Measurements from ENCODE around the gene COG5. TPM values are rescaled to one million over a fixed set of nuclear protein-coding genes. Genes with fewer than 3 reads are reported as not detected.

The COG5 gene
- total and polyA plus RNA-seq, 9 of the 15 experiments (the other 6 are each of a cell fraction or from before 2014, with no cell fraction given), result 15.3 to 75.1 (median 56.4) TPM

DNA sequence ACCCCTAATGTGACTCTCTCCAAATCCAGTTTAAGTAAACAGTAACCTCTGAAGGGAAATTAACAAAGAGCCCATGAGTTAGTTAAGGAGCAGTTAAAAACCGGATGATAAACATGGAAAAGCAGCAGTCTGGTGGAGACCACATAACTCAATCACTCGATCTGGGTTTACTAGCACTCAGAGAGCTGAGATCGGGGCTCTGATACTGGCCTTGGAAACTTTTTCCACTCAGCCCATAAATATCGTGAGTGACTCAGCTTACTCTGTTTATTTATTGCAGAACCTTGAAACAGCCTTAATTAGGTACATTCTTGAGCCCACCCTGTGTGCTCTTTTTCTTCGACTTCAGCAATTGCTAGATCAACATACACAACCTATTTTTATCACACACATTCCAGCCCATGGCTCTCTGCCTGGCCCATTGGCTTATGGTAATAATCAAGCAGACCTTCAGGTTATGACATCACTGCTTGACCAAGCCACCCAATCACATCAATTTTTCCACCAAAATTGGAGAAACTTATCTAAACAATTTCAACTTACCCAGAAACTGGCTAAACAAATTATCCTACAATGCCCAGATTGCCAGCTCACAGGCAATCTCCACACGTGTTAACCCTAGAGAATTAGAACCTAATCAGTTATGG, 176.0 kb downstream of the COG5 start (continued):
- TF ChIP-seq, protein P1, sequence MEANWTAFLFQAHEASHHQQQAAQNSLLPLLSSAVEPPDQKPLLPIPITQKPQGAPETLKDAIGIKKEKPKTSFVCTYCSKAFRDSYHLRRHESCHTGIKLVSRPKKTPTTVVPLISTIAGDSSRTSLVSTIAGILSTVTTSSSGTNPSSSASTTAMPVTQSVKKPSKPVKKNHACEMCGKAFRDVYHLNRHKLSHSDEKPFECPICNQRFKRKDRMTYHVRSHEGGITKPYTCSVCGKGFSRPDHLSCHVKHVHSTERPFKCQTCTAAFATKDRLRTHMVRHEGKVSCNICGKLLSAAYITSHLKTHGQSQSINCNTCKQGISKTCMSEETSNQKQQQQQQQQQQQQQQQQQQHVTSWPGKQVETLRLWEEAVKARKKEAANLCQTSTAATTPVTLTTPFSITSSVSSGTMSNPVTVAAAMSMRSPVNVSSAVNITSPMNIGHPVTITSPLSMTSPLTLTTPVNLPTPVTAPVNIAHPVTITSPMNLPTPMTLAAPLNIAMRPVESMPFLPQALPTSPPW (CRISPR knock-in tag; IDR thresholded peaks at IDR 0.05), result 0 out of 2 replicates have a peak, but pooled peaks have one; percentile 20
- TF ChIP-seq ZNF175 (CRISPR knock-in tag; IDR thresholded peaks at IDR 0.05; ENCODE audit: low read depth), result 0 out of 2 replicates have a peak, but pooled peaks have one; percentile 33
- TF ChIP-seq ATF1 (CRISPR knock-in tag; IDR thresholded peaks at IDR 0.05), result no peak
- TF ChIP-seq ATF1 (tag; IDR thresholded peaks at IDR 0.05), result peak; percentile 63
- TF ChIP-seq, protein P2, sequence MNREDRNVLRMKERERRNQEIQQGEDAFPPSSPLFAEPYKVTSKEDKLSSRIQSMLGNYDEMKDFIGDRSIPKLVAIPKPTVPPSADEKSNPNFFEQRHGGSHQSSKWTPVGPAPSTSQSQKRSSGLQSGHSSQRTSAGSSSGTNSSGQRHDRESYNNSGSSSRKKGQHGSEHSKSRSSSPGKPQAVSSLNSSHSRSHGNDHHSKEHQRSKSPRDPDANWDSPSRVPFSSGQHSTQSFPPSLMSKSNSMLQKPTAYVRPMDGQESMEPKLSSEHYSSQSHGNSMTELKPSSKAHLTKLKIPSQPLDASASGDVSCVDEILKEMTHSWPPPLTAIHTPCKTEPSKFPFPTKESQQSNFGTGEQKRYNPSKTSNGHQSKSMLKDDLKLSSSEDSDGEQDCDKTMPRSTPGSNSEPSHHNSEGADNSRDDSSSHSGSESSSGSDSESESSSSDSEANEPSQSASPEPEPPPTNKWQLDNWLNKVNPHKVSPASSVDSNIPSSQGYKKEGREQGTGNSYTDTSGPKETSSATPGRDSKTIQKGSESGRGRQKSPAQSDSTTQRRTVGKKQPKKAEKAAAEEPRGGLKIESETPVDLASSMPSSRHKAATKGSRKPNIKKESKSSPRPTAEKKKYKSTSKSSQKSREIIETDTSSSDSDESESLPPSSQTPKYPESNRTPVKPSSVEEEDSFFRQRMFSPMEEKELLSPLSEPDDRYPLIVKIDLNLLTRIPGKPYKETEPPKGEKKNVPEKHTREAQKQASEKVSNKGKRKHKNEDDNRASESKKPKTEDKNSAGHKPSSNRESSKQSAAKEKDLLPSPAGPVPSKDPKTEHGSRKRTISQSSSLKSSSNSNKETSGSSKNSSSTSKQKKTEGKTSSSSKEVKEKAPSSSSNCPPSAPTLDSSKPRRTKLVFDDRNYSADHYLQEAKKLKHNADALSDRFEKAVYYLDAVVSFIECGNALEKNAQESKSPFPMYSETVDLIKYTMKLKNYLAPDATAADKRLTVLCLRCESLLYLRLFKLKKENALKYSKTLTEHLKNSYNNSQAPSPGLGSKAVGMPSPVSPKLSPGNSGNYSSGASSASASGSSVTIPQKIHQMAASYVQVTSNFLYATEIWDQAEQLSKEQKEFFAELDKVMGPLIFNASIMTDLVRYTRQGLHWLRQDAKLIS (CRISPR knock-in tag; IDR thresholded peaks at IDR 0.05), result 0 out of 2 replicates have a peak, but pooled peaks have one; percentile 34
- TF ChIP-seq MTA3 (IDR thresholded peaks at IDR 0.05; ENCODE audit: borderline replicate concordance), result no peak
- no peak for TF ChIP-seq ZFP36 (IDR thresholded peaks at IDR 0.05; ENCODE audit: low read depth, low read length, partially characterized antibody)
- TF ChIP-seq TOE1 (IDR thresholded peaks at IDR 0.05; ENCODE audit: borderline replicate concordance), result no peak
- TF ChIP-seq TOE1 (CRISPR knock-in tag; IDR thresholded peaks at IDR 0.05; ENCODE audit: borderline replicate concordance, low read depth), result no peak
- peak; percentile 9; the same call in 1 of the 2 replicates for TF ChIP-seq ZNF24 (IDR thresholded peaks at IDR 0.05)
- 0 out of 2 replicates have a peak, but pooled peaks have one; percentile 19 for TF ChIP-seq ZNF239 (CRISPR knock-in tag; IDR thresholded peaks at IDR 0.05)
- TF ChIP-seq, protein P3, sequence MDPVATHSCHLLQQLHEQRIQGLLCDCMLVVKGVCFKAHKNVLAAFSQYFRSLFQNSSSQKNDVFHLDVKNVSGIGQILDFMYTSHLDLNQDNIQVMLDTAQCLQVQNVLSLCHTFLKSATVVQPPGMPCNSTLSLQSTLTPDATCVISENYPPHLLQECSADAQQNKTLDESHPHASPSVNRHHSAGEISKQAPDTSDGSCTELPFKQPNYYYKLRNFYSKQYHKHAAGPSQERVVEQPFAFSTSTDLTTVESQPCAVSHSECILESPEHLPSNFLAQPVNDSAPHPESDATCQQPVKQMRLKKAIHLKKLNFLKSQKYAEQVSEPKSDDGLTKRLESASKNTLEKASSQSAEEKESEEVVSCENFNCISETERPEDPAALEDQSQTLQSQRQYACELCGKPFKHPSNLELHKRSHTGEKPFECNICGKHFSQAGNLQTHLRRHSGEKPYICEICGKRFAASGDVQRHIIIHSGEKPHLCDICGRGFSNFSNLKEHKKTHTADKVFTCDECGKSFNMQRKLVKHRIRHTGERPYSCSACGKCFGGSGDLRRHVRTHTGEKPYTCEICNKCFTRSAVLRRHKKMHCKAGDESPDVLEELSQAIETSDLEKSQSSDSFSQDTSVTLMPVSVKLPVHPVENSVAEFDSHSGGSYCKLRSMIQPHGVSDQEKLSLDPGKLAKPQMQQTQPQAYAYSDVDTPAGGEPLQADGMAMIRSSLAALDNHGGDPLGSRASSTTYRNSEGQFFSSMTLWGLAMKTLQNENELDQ (CRISPR knock-in tag; IDR thresholded peaks at IDR 0.05; ENCODE audit: borderline replicate concordance), result no peak
- no peak for TF ChIP-seq TAF15 (IDR thresholded peaks at IDR 0.05; ENCODE audit: low read depth, low read length)
- 0 out of 2 replicates have a peak, but pooled peaks have one; percentile 42 for TF ChIP-seq SREBF2 (CRISPR knock-in tag; IDR thresholded peaks at IDR 0.05)
- TF ChIP-seq, protein P4, sequence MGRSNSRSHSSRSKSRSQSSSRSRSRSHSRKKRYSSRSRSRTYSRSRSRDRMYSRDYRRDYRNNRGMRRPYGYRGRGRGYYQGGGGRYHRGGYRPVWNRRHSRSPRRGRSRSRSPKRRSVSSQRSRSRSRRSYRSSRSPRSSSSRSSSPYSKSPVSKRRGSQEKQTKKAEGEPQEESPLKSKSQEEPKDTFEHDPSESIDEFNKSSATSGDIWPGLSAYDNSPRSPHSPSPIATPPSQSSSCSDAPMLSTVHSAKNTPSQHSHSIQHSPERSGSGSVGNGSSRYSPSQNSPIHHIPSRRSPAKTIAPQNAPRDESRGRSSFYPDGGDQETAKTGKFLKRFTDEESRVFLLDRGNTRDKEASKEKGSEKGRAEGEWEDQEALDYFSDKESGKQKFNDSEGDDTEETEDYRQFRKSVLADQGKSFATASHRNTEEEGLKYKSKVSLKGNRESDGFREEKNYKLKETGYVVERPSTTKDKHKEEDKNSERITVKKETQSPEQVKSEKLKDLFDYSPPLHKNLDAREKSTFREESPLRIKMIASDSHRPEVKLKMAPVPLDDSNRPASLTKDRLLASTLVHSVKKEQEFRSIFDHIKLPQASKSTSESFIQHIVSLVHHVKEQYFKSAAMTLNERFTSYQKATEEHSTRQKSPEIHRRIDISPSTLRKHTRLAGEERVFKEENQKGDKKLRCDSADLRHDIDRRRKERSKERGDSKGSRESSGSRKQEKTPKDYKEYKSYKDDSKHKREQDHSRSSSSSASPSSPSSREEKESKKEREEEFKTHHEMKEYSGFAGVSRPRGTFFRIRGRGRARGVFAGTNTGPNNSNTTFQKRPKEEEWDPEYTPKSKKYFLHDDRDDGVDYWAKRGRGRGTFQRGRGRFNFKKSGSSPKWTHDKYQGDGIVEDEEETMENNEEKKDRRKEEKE (IDR thresholded peaks at IDR 0.05; ENCODE audit: borderline replicate concordance in 1 of 2, control insufficient read depth in 1 of 2, low read depth in 2 of 2, low read length in 1 of 2), result no peak
- TF ChIP-seq HNRNPH1 (optimal IDR thresholded peaks at IDR 0.05; ENCODE audit: low read depth, low read length), result no peak
